Activated T-cell treated with anti-CD3 and anti-CD28 coated beads, Interleukin-2, amount 50 U/mL, for 24 hours (primary cell): ENCODE results near the gene SEMA3G.

Source experiments
- DNase-seq: peaks from one replicate; pipeline ENCODE4 v3.0.0-alpha.2; 2020
- H3K27ac Mint-ChIP-seq: 2 replicates; pipeline ENCODE4 v1.8.0; 2020; ENCODE audit warnings: mild to moderate bottlenecking, mixed read lengths
- H3K27me3 Mint-ChIP-seq: 2 replicates; pipeline ENCODE4 v1.8.0; 2020; ENCODE audit warnings: mixed read lengths
- H3K36me3 Mint-ChIP-seq: 2 replicates; pipeline ENCODE4 v1.8.0; 2020; ENCODE audit warnings: low read depth, mixed read lengths
- H3K4me1 Mint-ChIP-seq: 2 replicates; pipeline ENCODE4 v1.8.0; 2020; ENCODE audit warnings: low read depth, mixed read lengths
- H3K4me3 Mint-ChIP-seq: 2 replicates; pipeline ENCODE4 v1.8.0; 2020; ENCODE audit warnings: mild to moderate bottlenecking, moderate library complexity, mixed read lengths
- H3K9me3 Mint-ChIP-seq: 2 replicates; pipeline ENCODE4 v1.8.0; 2020; ENCODE audit warnings: mixed read lengths

The SEMA3G gene

DNA sequence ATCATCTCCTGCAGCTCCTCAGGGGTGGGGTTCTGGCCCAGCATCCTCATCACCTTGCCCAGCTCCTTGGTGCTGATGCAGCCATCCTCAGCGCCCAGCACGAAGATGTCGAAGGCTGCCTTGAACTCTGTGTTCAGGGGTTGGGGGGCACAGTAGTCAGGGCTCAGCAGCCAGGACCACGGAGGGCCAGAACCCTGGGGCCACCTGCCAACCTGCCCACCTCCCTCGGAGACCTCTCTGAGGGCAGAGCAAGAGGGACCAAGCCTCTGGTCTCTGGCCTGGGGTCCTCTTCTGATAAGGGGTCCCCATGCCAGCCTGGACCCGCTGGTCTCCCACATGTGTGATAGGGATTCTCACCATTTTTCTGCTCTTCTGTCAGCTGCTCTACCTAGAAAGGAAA is 7.2 kb upstream of the SEMA3G start:
- Mint-ChIP-seq H3K27ac (no peak overlapping the region), H3K9me3 (no peaks in the 10 kb centered on the region), H3K4me3 (no peak overlapping the region)

GRCh38 chr3:52451237-52452083 is 6.6 kb upstream of the SEMA3G start:
- DNase-seq: no peak
- Mint-ChIP-seq H3K4me3 (no peak overlapping the region), H3K36me3 (peaks cover 8% of the 10 kb centered on the region), H3K9me3 (no peaks in the 10 kb centered on the region), H3K4me1 (peaks cover 28% of the 10 kb centered on the region), H3K27ac (no peak overlapping the region), H3K27me3 (no peaks in the 10 kb centered on the region)

More for the DNA sequence above, 7.2 kb upstream of the SEMA3G start:
- peaks cover 10% of the 10 kb centered on the region for H3K36me3 Mint-ChIP-seq
- peaks cover 31% of the 10 kb centered on the region for H3K4me1 Mint-ChIP-seq
- no peak for DNase-seq
- H3K27me3 Mint-ChIP-seq: no peaks in the 10 kb centered on the region

- Mint-ChIP-seq H3K27ac (no peak overlapping the region), H3K4me1 (peaks cover 23% of the 10 kb centered on the region), H3K9me3 (no peaks in the 10 kb centered on the region), H3K4me3 (no peak overlapping the region), H3K27me3 (no peaks in the 10 kb centered on the region), H3K36me3 (peaks cover 3% of the 10 kb centered on the region)
- DNase-seq: no peak
Measured at GRCh38 chr3:52450489-52451236, 5.8 kb upstream of the SEMA3G start.

- Mint-ChIP-seq H3K27me3 (no peaks in the 10 kb centered on the region), H3K9me3 (no peaks in the 10 kb centered on the region), H3K4me3 (no peak overlapping the region), H3K4me1 (peaks cover 7% of the 10 kb centered on the region), H3K36me3 (no peaks in the 10 kb centered on the region), H3K27ac (no peak overlapping the region)
- no peak for DNase-seq
Measured at GRCh38 chr3:52447512-52448355, 2.8 kb upstream of the SEMA3G start.

- Mint-ChIP-seq H3K4me3 (no peak overlapping the region), H3K9me3 (no peaks in the 10 kb centered on the region), H3K27ac (no peak overlapping the region), H3K4me1 (peaks cover 7% of the 10 kb centered on the region), H3K36me3 (no peaks in the 10 kb centered on the region), H3K27me3 (no peaks in the 10 kb centered on the region)
- peak; percentile 82 for DNase-seq
Measured at GRCh38 chr3:52446631-52447511, 2.0 kb upstream of the SEMA3G start.

DNA sequence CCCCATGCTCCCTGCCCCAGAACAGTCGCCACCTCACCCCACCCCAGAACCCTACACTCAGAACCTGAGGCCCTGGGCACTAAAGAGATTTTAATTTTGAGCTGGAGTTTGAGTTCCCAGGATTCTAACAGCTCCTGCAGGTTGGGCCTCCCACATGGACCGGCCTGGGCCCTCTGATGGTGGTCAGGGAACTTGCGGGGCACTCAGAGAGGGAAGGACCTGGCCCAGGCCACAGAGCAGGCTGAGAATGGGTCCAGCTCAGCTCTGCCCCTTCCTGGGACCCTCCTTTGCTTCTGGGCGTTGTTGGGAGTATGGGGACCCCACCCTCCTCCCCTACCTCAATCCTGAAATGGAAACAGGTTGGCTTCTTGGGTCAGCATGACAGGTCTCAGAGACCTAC is 1.1 kb upstream of the SEMA3G start:
- H3K27ac Mint-ChIP-seq: no peak overlapping the region
- H3K4me3 Mint-ChIP-seq: no peak overlapping the region
- H3K36me3 Mint-ChIP-seq: no peaks in the 10 kb centered on the region
- no peaks in the 10 kb centered on the region for H3K9me3 Mint-ChIP-seq
- no peaks in the 10 kb centered on the region for H3K27me3 Mint-ChIP-seq
- H3K4me1 Mint-ChIP-seq: peaks cover 7% of the 10 kb centered on the region
- no peak for DNase-seq

GRCh38 chr3:52443791-52444687 is 864 bp downstream of the SEMA3G start:
- Mint-ChIP-seq H3K4me3 (no peak overlapping the region), H3K4me1 (peaks cover 7% of the 10 kb centered on the region), H3K36me3 (no peaks in the 10 kb centered on the region), H3K27ac (no peak overlapping the region), H3K27me3 (no peaks in the 10 kb centered on the region), H3K9me3 (no peaks in the 10 kb centered on the region)
- no peak for DNase-seq

DNA sequence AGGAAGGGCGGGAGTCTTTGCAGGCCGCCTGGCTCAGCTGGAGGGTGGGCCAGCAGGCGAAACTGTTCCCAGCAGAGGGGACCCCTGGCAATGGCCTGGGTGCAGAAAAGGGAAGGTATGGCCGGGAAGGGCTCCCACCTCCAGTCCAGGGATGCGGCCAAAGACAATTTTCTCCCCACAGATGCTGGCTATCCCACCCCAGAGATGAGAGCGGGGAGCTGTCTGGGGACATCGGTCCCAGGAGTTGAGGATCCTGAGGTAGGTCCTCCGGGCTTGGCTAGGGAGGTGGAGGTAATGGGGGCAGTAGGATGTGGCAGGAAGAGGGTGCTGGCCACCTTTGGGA is 1.7 kb downstream of the SEMA3G start:
- no peaks in the 10 kb centered on the region for H3K9me3 Mint-ChIP-seq
- H3K27ac Mint-ChIP-seq: no peak overlapping the region
- DNase-seq: no peak
- no peaks in the 10 kb centered on the region for H3K36me3 Mint-ChIP-seq
- no peaks in the 10 kb centered on the region for H3K27me3 Mint-ChIP-seq
- H3K4me1 Mint-ChIP-seq: peaks cover 7% of the 10 kb centered on the region
- no peak overlapping the region for H3K4me3 Mint-ChIP-seq

DNA sequence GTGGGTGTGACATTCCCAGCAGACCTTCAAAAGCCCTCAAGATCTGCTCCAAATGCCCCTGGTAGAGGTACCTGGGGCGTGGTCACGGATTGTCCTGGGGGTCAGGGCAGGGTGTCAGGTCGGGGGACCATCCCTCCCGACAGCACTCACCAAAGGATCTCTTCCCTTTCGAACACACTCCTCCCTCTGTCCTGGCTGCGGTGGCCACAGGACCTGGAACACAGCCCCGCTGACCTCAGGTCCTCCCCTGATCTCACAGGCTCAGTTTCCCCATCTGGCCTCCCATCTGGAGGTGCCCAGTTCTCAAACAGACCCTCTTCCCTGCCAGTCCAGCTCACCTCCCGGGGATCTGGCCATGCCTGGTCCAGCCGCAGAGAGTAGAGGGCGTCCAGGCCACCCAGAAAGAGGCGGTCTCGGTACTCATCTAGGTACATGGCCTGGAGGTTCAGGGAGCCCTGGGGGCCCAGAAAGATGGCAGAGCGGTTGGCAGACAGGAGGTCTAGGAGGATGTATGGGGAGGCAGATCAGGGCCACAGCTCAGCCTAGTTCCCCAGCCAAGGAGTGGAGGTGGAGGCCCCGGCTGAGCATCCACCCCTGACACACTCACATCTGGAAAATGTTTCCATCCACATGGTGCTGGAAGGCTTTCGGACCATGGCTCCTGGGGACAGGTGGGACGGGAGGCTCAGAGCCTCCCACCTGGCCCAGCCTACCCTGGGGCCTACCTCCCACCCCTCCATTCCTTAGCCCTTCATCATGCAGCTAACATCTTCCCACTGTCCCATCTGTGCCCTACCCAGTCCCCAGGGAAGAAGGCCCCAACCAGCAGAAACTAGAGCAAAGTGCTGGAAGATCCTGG is 2.3 kb downstream of the SEMA3G start:
- Mint-ChIP-seq H3K36me3 (no peaks in the 10 kb centered on the region), H3K9me3 (no peaks in the 10 kb centered on the region), H3K27me3 (no peaks in the 10 kb centered on the region), H3K4me3 (no peak overlapping the region), H3K27ac (no peak overlapping the region), H3K4me1 (peaks cover 7% of the 10 kb centered on the region)
- DNase-seq: no peak

GRCh38 chr3:52441772-52442332 is 3.1 kb downstream of the SEMA3G start:
- no peaks in the 10 kb centered on the region for H3K9me3 Mint-ChIP-seq

DNA sequence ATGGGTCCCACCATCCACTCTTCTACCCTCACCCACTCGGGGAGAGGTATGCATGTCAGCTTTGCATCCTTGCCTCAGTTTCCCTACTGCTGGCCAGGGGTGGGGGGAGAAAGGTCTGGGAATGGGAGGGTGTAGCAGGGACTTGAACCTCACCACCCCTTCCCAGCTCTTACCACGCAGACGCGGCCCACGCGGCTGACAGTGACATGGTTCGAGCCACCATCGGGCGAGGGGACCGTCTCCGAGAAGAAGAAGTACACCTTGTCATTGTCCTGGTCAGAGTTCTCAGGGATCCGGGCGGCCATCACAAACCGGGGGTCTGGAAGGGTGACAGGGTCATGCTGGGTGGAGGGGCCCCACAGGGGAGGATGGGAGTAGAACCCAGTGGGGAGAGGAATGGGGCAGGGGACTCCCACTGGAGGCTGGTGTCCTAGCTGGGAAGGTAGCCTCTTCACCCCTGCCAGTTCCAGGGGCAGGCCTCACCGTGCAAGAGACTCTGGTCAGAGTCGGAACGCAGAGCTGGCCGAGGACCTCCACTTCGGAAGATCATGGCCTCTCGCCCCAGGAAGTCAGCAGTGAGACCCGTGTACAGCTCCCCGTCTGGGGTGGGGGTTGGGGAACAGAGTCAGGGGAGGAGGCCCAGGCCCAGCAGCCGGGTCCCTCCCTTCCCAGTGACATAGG is 3.7 kb downstream of the SEMA3G start:
- DNase-seq: no peak
- H3K27me3 Mint-ChIP-seq: no peaks in the 10 kb centered on the region
- no peaks in the 10 kb centered on the region for H3K36me3 Mint-ChIP-seq
- no peaks in the 10 kb centered on the region for H3K9me3 Mint-ChIP-seq
- no peak overlapping the region for H3K4me3 Mint-ChIP-seq
- peaks cover 2% of the 10 kb centered on the region for H3K4me1 Mint-ChIP-seq
- no peak overlapping the region for H3K27ac Mint-ChIP-seq

More at GRCh38 chr3:52441772-52442332, 3.1 kb downstream of the SEMA3G start:
- Mint-ChIP-seq H3K27ac (no peak overlapping the region), H3K36me3 (no peaks in the 10 kb centered on the region), H3K4me1 (peaks cover 3% of the 10 kb centered on the region), H3K4me3 (no peak overlapping the region), H3K27me3 (no peaks in the 10 kb centered on the region)
- DNase-seq: no peak

GRCh38 chr3:52440671-52441070 is 4.2 kb downstream of the SEMA3G start:
- H3K27me3 Mint-ChIP-seq: no peaks in the 10 kb centered on the region
- H3K27ac Mint-ChIP-seq: no peak overlapping the region
- no peak overlapping the region for H3K4me3 Mint-ChIP-seq
- no peaks in the 10 kb centered on the region for H3K36me3 Mint-ChIP-seq
- no peaks in the 10 kb centered on the region for H3K9me3 Mint-ChIP-seq
- H3K4me1 Mint-ChIP-seq: peaks cover 2% of the 10 kb centered on the region
- no peak for DNase-seq
